Astrocyte of the cerebellum (primary cell): ENCODE measurements around the gene ATP8A2.

Source experiments
- DNase-seq: peaks from one replicate; pipeline ENCODE4 v3.0.0-alpha.2; 2011; ENCODE audit warnings: low read depth
- H3K4me3 ChIP-seq: 2 replicates; pipeline ENCODE4 v1.5.1; 2011; ENCODE audit warnings: mild to moderate bottlenecking, low read depth, low read length, moderate library complexity
- in situ Hi-C: cut with HindIII; loops from 2 replicates; pipeline ENCODE4 v1.10.0; 2017; ENCODE audit warnings: low sequenced_read_pairs
- TF ChIP-seq, protein P1 (sequence below): IDR thresholded peaks from 2 replicates; pipeline ENCODE4 v1.5.1; 2012; ENCODE audit warnings: low read length, low read depth, moderate library complexity, mild to moderate bottlenecking; ENCODE audit errors: missing control alignments

ATP8A2 gene

DNA sequence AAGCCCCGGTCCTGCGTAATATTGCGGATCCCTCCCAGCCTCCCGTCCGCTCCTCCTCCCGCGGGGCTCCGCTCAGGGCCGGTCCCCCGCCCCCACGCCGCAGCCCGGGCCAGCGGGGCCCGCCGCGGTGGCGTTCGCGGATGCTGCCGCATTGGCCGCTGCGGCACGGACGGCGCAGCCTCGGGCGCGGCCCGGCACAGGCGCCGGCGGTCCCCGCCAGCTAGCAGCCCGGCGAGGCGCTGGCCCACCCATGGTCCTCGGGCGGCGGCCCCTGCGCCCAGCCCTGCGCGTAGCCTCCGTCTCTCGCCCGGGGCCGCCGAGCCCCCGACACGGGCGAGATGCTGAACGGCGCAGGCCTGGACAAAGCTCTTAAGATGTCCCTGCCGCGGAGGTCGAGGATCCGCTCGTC is at the start of gene ATP8A2:
TSS of gene ATP8A2 (plus strand) at position 100 of the 409 bp plus-strand sequence. CDS start at position 339, 239 bp downstream.
- TF ChIP-seq, protein P1, sequence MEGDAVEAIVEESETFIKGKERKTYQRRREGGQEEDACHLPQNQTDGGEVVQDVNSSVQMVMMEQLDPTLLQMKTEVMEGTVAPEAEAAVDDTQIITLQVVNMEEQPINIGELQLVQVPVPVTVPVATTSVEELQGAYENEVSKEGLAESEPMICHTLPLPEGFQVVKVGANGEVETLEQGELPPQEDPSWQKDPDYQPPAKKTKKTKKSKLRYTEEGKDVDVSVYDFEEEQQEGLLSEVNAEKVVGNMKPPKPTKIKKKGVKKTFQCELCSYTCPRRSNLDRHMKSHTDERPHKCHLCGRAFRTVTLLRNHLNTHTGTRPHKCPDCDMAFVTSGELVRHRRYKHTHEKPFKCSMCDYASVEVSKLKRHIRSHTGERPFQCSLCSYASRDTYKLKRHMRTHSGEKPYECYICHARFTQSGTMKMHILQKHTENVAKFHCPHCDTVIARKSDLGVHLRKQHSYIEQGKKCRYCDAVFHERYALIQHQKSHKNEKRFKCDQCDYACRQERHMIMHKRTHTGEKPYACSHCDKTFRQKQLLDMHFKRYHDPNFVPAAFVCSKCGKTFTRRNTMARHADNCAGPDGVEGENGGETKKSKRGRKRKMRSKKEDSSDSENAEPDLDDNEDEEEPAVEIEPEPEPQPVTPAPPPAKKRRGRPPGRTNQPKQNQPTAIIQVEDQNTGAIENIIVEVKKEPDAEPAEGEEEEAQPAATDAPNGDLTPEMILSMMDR, result no peak
- peak within 1 kb of the TSS; percentile 33 for H3K4me3 ChIP-seq
- in situ Hi-C loops, result no loop called here
- DNase-seq, result no peak

DNA sequence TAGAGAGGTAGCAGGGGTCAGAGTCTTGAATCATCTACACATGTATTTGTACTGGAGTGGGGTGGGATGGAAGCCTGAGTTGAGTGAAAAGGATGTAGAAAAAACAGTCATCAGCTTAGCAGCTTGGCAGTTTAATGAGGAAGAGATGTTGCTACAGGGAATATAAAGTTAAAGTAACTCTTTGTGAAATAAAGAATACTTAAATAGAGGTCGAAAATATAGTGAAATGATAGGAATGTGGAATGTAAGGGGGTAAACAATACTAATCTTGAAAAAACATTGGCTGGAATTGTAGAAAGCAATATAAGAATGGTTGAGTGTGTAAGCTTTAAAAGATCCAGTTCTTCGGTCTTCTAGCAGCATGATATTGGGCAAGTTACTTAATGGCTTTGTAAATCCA is 47.7 kb upstream of the ATP8A2 start:
- H3K4me3 ChIP-seq, result no peak overlapping the region
- TF ChIP-seq, protein P1, result no peak
- in situ Hi-C loops, result no loop called here
- no peak for DNase-seq

DNA sequence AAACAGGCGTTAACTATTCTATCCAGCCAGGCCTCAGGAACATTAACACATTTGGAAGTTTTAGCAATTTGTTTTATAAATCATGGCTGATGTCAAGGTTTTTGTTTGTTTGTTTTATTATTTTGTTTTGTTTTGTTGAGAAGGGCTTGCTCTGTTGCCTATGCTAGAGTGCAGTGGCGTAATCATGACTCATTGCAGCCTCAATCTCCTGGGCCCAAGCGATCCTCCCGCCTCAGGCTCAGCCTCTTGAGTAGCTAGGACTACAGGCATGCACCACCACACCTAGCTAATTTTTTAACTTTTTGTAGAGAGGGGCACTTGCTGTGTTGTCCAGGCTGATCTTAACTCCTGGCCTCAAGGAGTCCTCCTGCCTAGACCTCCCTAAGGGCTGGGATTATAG is 42.1 kb upstream of the ATP8A2 start:
- in situ Hi-C loops, result no loop called here
- TF ChIP-seq, protein P1, result no peak
- no peak for DNase-seq
- H3K4me3 ChIP-seq, result no peak overlapping the region

DNA sequence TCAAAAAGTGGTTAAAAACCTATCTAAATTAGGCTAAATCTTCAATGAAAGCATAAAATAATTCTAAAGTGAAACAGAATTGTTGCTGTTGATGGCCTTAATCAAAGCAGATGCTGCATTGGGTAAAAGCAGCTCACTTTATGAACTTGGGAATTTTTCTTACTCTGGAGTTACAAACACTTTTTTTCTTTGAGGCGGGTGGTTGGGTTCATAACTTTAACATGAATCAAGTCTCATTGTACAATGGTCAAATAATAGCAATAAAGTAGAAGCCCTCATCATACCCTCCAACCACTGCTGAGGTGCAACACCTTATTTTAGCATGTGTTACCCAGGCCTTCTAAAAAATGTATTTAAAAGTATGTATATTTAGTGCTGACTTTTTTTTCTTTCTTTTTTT is 41.2 kb upstream of the ATP8A2 start:
- TF ChIP-seq, protein P1, result no peak
- in situ Hi-C loops, result no loop called here
- DNase-seq, result peak; percentile 3
- no peak overlapping the region for H3K4me3 ChIP-seq

DNA sequence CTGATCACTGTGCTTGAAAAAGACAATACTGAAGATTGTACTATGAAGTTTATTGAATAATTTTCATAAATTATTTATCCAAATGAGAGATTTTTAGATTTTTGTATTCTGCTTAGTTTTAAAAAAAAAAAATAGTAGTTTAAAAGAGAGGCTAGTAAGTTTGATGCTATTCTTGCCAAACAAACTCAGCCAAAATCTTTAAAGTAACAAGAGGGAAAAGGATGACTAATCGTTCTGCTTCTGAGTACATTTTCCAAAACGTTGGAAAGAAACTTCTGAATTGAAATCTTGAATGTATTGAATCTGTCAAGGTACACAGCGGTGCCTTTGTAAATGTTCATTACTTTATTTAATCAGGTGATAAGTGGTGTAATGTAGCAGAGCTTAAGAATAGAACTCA is 35.9 kb upstream of the ATP8A2 start:
- H3K4me3 ChIP-seq, result no peak overlapping the region
- in situ Hi-C loops, result no loop called here
- TF ChIP-seq, protein P1, result no peak
- DNase-seq, result peak; percentile 4

DNA sequence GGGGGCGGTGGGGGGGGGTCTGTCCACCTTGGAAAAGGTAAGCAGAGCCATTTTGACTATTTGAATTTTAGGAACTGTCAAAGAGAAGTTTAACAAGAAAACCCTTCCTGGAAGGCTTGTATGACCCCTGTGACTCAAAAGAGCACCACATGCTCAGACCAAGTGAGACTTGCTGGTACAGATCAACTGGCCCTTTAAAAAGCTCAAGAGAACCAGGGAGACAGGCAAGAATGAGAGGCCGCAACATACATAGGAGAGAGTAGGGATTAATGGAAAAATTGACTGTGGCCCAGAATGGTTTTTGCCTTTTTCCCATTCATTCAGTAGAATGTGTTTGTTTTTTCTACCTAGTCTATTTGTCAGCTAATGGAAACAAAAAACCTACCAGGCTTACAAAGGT is 26.2 kb upstream of the ATP8A2 start:
- TF ChIP-seq, protein P1, result no peak
- in situ Hi-C loops, result no loop called here
- DNase-seq, result no peak
- H3K4me3 ChIP-seq, result no peak overlapping the region

DNA sequence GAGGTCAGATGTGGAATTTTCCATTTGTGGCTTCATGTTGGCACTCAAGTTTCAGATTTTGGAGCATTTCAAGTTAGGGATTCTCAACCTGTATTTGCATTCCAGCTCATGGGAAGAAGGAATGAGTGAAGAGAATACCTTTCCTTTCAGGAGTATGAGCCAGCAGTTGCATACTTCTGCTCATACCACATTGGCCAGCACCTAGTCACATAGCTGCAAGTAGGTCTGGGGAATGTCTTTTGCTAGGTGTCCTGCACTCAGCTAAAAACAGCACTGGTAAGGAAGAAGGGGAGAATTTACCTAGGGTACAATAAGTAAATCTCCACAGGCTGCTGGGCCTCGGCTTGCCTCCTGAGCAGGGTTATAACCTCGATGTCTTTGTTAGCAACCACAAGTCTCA is 24.6 kb upstream of the ATP8A2 start:
- TF ChIP-seq, protein P1, result no peak
- in situ Hi-C loops, result no loop called here
- no peak overlapping the region for H3K4me3 ChIP-seq
- no peak for DNase-seq
